ENCODE results near the gene TCF4.

DNA sequence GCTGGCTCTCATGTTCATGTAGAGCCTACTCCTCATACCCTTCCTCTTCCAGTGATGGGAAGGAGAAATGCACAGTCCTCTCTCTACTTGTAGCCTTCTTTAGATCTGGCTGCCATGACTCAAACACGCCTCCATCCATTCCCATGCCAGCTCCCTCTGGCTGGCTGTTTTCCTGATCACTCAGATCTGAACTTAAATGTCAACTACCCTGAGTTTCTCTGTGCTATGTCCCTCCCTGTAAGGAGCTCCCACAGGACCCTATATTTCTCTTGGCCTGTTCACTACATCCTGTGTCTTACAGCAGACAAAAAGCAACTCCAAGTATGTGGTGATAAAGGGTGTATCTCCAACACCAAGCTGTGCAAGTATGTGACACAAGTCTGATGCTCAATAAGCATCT is 152.4 kb downstream of the TCF4 start:
- TF ChIP-seq, protein P1, sequence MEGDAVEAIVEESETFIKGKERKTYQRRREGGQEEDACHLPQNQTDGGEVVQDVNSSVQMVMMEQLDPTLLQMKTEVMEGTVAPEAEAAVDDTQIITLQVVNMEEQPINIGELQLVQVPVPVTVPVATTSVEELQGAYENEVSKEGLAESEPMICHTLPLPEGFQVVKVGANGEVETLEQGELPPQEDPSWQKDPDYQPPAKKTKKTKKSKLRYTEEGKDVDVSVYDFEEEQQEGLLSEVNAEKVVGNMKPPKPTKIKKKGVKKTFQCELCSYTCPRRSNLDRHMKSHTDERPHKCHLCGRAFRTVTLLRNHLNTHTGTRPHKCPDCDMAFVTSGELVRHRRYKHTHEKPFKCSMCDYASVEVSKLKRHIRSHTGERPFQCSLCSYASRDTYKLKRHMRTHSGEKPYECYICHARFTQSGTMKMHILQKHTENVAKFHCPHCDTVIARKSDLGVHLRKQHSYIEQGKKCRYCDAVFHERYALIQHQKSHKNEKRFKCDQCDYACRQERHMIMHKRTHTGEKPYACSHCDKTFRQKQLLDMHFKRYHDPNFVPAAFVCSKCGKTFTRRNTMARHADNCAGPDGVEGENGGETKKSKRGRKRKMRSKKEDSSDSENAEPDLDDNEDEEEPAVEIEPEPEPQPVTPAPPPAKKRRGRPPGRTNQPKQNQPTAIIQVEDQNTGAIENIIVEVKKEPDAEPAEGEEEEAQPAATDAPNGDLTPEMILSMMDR (IDR thresholded peaks at IDR 0.05), result no peak
- no peak for TF ChIP-seq EP300 (IDR thresholded peaks at IDR 0.05)

Data from upper lobe of left lung (tissue), 4 donors.